ENCODE results near the gene SH3TC2.
A peak's percentile ranks its signal among the peaks of the same experiment; 100 is the strongest.

Gene SH3TC2

GRCh38 chr5:148965511-148966265 lies 97.2 kb downstream of the SH3TC2 start:
- no peaks in the 10 kb centered on the region for H3K27me3 ChIP-seq (ENCODE audit: insufficient read depth, low read length)
- H3K79me2 ChIP-seq (ENCODE audit: control insufficient read depth, insufficient read depth, low read length, unreplicated experiment), result no peaks in the 10 kb centered on the region
- no peak overlapping the region for H3K4me3 ChIP-seq (ENCODE audit: low read depth, low read length)
- H3K4me1 ChIP-seq (ENCODE audit: control insufficient read depth, insufficient read depth, low read length, unreplicated experiment), result peaks cover 69% of the 10 kb centered on the region
- H3K36me3 ChIP-seq (ENCODE audit: insufficient read depth, low read length), result no peaks in the 10 kb centered on the region
- peak overlapping the region; percentile 94 for H3K27ac ChIP-seq (ENCODE audit: low read depth, low read length)
- no peak overlapping the region for H2AFZ ChIP-seq (ENCODE audit: low read length, unreplicated experiment)

- H3K27ac ChIP-seq (ENCODE audit: low read depth, low read length), result peak overlapping the region; percentile 5; the same call in 1 of the 2 replicates
- H2AFZ ChIP-seq (ENCODE audit: low read length, unreplicated experiment), result peak overlapping the region; percentile 26
- H3K27me3 ChIP-seq (ENCODE audit: insufficient read depth, low read length), result no peaks in the 10 kb centered on the region
- H3K79me2 ChIP-seq (ENCODE audit: control insufficient read depth, insufficient read depth, low read length, unreplicated experiment), result no peaks in the 10 kb centered on the region
- no peaks in the 10 kb centered on the region for H3K36me3 ChIP-seq (ENCODE audit: insufficient read depth, low read length)
- H3K4me1 ChIP-seq (ENCODE audit: control insufficient read depth, insufficient read depth, low read length, unreplicated experiment), result peaks cover 49% of the 10 kb centered on the region
- H3K4me3 ChIP-seq (ENCODE audit: low read depth, low read length), result no peak overlapping the region
Measured at GRCh38 chr5:148963664-148964063, 99.2 kb downstream of the SH3TC2 start.

DNA sequence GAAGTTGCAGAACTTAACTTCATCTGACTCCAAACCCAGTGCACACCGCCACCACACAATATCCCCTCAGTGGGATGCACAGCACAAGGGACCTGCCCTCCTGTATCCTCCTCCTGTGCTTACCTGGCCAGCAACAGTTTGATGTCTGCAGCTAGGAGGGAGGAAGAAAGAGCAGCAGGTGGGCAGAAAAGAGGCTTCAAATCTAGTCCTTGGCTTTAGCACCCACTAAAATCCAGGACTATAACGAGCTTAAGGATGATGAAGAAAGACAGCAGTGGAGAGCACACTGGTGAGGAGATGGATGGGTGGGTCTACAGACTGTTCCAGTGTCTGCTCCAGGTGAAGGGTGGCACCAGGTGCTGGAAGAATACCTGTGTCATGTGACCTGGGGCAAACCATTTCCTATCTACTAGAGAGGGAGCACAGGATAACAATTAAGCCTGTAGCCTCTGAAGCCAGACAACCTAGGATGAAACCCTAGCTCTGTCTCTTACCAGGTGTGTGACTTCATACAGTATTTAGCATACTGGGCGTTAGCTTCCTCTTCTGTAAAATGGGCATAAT lies 100.0 kb downstream of the SH3TC2 start:
- no peak overlapping the region for H3K27ac ChIP-seq (ENCODE audit: low read depth, low read length)
- H3K4me1 ChIP-seq (ENCODE audit: control insufficient read depth, insufficient read depth, low read length, unreplicated experiment), result peaks cover 42% of the 10 kb centered on the region
- H3K36me3 ChIP-seq (ENCODE audit: insufficient read depth, low read length), result no peaks in the 10 kb centered on the region
- H3K27me3 ChIP-seq (ENCODE audit: insufficient read depth, low read length), result no peaks in the 10 kb centered on the region
- H3K4me3 ChIP-seq (ENCODE audit: low read depth, low read length), result no peak overlapping the region
- H2AFZ ChIP-seq (ENCODE audit: low read length, unreplicated experiment), result no peak overlapping the region
- no peaks in the 10 kb centered on the region for H3K79me2 ChIP-seq (ENCODE audit: control insufficient read depth, insufficient read depth, low read length, unreplicated experiment)

DNA sequence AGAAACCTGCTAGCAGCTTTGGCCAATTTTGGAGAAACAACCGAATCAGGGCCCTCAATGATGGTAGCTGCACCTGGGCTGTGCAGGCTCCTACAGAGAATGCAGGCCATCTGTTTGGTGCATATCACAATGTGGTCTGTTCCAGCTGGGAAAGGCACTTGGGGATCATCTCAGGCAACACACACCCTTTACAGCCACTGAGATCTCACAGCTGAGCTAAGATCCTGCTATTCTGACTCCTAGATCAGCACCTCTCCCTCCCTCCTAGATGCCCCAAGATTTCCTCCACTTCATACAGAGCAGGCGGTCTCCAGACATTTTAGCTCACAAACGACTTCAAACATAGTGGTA lies 100.7 kb downstream of the SH3TC2 start:
- H3K36me3 ChIP-seq (ENCODE audit: insufficient read depth, low read length), result no peaks in the 10 kb centered on the region
- H3K27me3 ChIP-seq (ENCODE audit: insufficient read depth, low read length), result no peaks in the 10 kb centered on the region
- H2AFZ ChIP-seq (ENCODE audit: low read length, unreplicated experiment), result no peak overlapping the region
- H3K4me1 ChIP-seq (ENCODE audit: control insufficient read depth, insufficient read depth, low read length, unreplicated experiment), result peaks cover 36% of the 10 kb centered on the region
- H3K4me3 ChIP-seq (ENCODE audit: low read depth, low read length), result no peak overlapping the region
- peak overlapping the region; percentile 14; the same call in 1 of the 2 replicates for H3K27ac ChIP-seq (ENCODE audit: low read depth, low read length)
- no peaks in the 10 kb centered on the region for H3K79me2 ChIP-seq (ENCODE audit: control insufficient read depth, insufficient read depth, low read length, unreplicated experiment)

DNA sequence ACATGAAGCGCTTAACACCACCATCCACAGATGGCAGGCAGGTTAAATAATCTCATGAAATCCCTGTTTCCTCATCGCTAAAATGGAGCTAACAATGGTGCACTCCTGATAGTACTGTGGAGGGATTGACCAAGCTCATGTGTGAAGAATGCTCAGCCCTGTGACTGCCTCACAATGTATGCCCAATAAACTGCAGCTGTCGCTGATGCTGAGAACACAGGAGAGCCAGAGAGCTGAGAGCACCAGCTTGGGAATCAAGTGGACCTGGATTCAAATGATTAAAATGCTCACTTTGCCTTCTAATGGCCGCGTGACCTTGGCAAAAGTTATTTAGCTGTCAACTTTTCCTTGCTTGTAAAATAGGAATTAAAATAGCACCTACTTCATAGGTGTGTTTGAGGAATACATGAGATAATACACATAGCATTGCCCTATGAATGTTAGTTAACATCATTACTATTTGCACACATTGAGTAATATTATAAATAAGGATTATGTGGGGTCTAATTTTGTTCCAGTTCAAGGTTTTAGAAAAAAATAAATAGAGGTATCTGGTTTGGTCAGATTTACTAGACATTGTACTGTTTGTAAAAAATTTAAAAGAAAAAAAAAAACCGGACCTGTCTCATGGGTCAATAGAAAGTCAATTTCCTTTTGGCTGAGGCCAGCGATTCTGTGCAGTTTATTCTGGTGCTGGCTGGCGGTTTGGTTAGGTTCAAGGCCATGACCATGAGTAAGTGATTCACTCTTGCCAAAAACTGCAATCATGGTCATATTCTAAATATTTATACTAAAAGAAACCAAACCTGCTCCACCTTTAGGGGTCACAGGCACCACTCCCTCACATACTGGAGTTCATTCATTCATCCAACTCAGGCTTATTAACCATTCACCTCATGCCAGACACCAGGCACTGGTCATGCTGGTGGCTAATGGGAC lies 101.3 kb downstream of the SH3TC2 start:
- Histone ChIP-seq H2AFZ (ENCODE audit: low read length, unreplicated experiment) (no peak overlapping the region), H3K79me2 (ENCODE audit: control insufficient read depth, insufficient read depth, low read length, unreplicated experiment) (no peaks in the 10 kb centered on the region), H3K27me3 (ENCODE audit: insufficient read depth, low read length) (no peaks in the 10 kb centered on the region), H3K36me3 (ENCODE audit: insufficient read depth, low read length) (no peaks in the 10 kb centered on the region), H3K4me1 (ENCODE audit: control insufficient read depth, insufficient read depth, low read length, unreplicated experiment) (peaks cover 30% of the 10 kb centered on the region), H3K27ac (ENCODE audit: low read depth, low read length) (peak overlapping the region; percentile 14; the same call in 1 of the 2 replicates), H3K4me3 (ENCODE audit: low read depth, low read length) (no peak overlapping the region)

GRCh38 chr5:148960070-148960769 lies 102.6 kb downstream of the SH3TC2 start:
- no peaks in the 10 kb centered on the region for H3K27me3 ChIP-seq (ENCODE audit: insufficient read depth, low read length)
- no peak overlapping the region for H2AFZ ChIP-seq (ENCODE audit: low read length, unreplicated experiment)
- peaks cover 19% of the 10 kb centered on the region for H3K4me1 ChIP-seq (ENCODE audit: control insufficient read depth, insufficient read depth, low read length, unreplicated experiment)
- H3K4me3 ChIP-seq (ENCODE audit: low read depth, low read length), result no peak overlapping the region
- no peak overlapping the region for H3K27ac ChIP-seq (ENCODE audit: low read depth, low read length)
- no peaks in the 10 kb centered on the region for H3K36me3 ChIP-seq (ENCODE audit: insufficient read depth, low read length)
- no peaks in the 10 kb centered on the region for H3K79me2 ChIP-seq (ENCODE audit: control insufficient read depth, insufficient read depth, low read length, unreplicated experiment)

DNA sequence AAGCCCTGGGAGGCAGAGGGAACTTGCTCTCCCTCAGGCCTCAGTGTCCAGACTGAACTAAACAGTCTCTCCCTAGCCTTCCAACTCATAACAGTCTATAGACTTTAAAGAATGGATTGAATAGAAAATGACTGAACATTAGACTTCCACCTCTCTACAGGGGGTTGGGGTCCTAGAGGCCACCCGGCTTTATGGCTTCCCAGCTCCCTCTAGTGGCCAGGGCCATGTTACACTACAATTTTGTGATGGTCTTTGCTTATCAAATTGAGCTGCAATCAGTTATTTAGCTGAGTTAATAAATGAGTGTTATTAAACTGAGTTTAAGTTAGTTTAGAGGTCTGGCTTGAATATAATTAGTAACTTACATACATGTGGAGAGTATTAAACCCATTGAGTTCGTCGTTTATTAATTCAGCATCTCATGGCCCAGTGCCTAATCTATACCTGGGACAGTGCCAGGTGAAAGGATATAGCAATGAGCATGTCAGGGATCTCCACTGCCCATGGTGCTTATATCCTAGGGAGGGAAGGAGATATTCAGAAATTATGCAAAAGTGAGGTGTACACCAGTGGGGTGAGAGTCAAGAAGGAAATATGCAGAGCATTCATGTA lies 105.2 kb downstream of the SH3TC2 start:
- H3K4me1 ChIP-seq (ENCODE audit: control insufficient read depth, insufficient read depth, low read length, unreplicated experiment), result peaks cover 14% of the 10 kb centered on the region
- no peaks in the 10 kb centered on the region for H3K27me3 ChIP-seq (ENCODE audit: insufficient read depth, low read length)
- no peak overlapping the region for H3K4me3 ChIP-seq (ENCODE audit: low read depth, low read length)
- no peak overlapping the region for H2AFZ ChIP-seq (ENCODE audit: low read length, unreplicated experiment)
- H3K36me3 ChIP-seq (ENCODE audit: insufficient read depth, low read length), result no peaks in the 10 kb centered on the region
- H3K27ac ChIP-seq (ENCODE audit: low read depth, low read length), result no peak overlapping the region
- no peaks in the 10 kb centered on the region for H3K79me2 ChIP-seq (ENCODE audit: control insufficient read depth, insufficient read depth, low read length, unreplicated experiment)

- no peak overlapping the region for H3K4me3 ChIP-seq (ENCODE audit: low read depth, low read length)
- H2AFZ ChIP-seq (ENCODE audit: low read length, unreplicated experiment), result no peak overlapping the region
Measured at GRCh38 chr5:148956477-148957385, 106.1 kb downstream of the SH3TC2 start.

More at GRCh38 chr5:148956477-148957385, 106.1 kb downstream of the SH3TC2 start:
- Histone ChIP-seq H3K27ac (ENCODE audit: low read depth, low read length) (no peak overlapping the region), H3K27me3 (ENCODE audit: insufficient read depth, low read length) (no peaks in the 10 kb centered on the region), H3K36me3 (ENCODE audit: insufficient read depth, low read length) (no peaks in the 10 kb centered on the region), H3K4me1 (ENCODE audit: control insufficient read depth, insufficient read depth, low read length, unreplicated experiment) (peaks cover 7% of the 10 kb centered on the region), H3K79me2 (ENCODE audit: control insufficient read depth, insufficient read depth, low read length, unreplicated experiment) (no peaks in the 10 kb centered on the region)

Measured in ACC112 (cell line).